Measurements from ENCODE around the gene UTY.
"Not testable (repeated sequence)": the region's sequence is repeated elsewhere in the genome, so short reads cannot be mapped to it uniquely, and the experiment has no call there.

The UTY gene

GRCh38 chrY:13279561-13279960 lies 200.3 kb downstream of the UTY start:
- TF ChIP-seq CTCF (IDR thresholded peaks at IDR 0.05; ENCODE audit: borderline replicate concordance, insufficient read depth, low read depth, low read length), result no peak
- no peak overlapping the region for H3K4me3 ChIP-seq (ENCODE audit: low read depth, low read length)

- TF ChIP-seq CTCF (IDR thresholded peaks at IDR 0.05; ENCODE audit: borderline replicate concordance, insufficient read depth, low read depth, low read length), result no peak
- no peak overlapping the region for H3K4me3 ChIP-seq (ENCODE audit: low read depth, low read length)
Measured at GRCh38 chrY:13271706-13272105, 208.1 kb downstream of the UTY start.

GRCh38 chrY:13253941-13254440 lies 225.8 kb downstream of the UTY start:
- H3K4me3 ChIP-seq (ENCODE audit: low read depth, low read length), result not testable (repeated sequence)

- TF ChIP-seq CTCF (IDR thresholded peaks at IDR 0.05; ENCODE audit: borderline replicate concordance, insufficient read depth, low read depth, low read length), result no peak
- H3K4me3 ChIP-seq (ENCODE audit: low read depth, low read length), result no peak overlapping the region
Measured at GRCh38 chrY:13250421-13250820, 229.4 kb downstream of the UTY start.

- no peak for TF ChIP-seq CTCF (IDR thresholded peaks at IDR 0.05; ENCODE audit: borderline replicate concordance, insufficient read depth, low read depth, low read length)
- no peak overlapping the region for H3K4me3 ChIP-seq (ENCODE audit: low read depth, low read length)
Measured at GRCh38 chrY:13243716-13244115, 236.1 kb downstream of the UTY start.

GRCh38 chrY:13233901-13234300 lies 245.9 kb downstream of the UTY start:
- no peak for TF ChIP-seq CTCF (IDR thresholded peaks at IDR 0.05; ENCODE audit: borderline replicate concordance, insufficient read depth, low read depth, low read length)
- H3K4me3 ChIP-seq (ENCODE audit: low read depth, low read length), result no peak overlapping the region

GRCh38 chrY:13233118-13233517 lies 246.7 kb downstream of the UTY start:
- H3K4me3 ChIP-seq (ENCODE audit: low read depth, low read length), result no peak overlapping the region

More at GRCh38 chrY:13233118-13233517, 246.7 kb downstream of the UTY start:
- no peak for TF ChIP-seq CTCF (IDR thresholded peaks at IDR 0.05; ENCODE audit: borderline replicate concordance, insufficient read depth, low read depth, low read length)

Data from GM12875 (cell line).